IMR-90 (cell line): ENCODE measurements around the gene SS18. TPM values are rescaled to one million over a fixed set of nuclear protein-coding genes. Genes with fewer than 3 reads are reported as not detected.

Experiments used
- ATAC-seq: fragments of 200-7000 bp; cut with Tn5 transposase; 2 replicates; pipeline ENCODE4 v1.9.1; 2020; ENCODE audit warnings: low read depth, mild to moderate bottlenecking, moderate library complexity
- BruUV-seq: library from RNA; stranded (reverse); fragments of 400-500 nt; replicated peaks from 2 replicates; lab custom pipeline; 2021; lab: Mats Ljungman, UMichigan
- CTCF ChIA-PET: fragments of 300-600 bp; formaldehyde crosslinking; extraction: SDS; loops from one replicate; lab custom pipeline; 2021; ENCODE audit warnings: antibody characterized with exemption; lab: Yijun Ruan, JAX
- POLR2A ChIA-PET: fragments of 300-600 bp; sonication (Branson Sonifier 250); formaldehyde crosslinking; loops from one replicate; lab custom pipeline; 2022; ENCODE audit warnings: antibody characterized with exemption; ENCODE audit not compliant: unreplicated experiment; lab: Charles Lee
- DNase-seq: peaks from one replicate; pipeline ENCODE4 v3.0.0; 2013
- H2AFZ ChIP-seq: replicated peaks from 2 replicates; pipeline ENCODE3; 2013; ENCODE audit warnings: low read length, mild to moderate bottlenecking; ENCODE audit not compliant: poor library complexity
- H2AK5ac ChIP-seq: 2 replicates; pipeline ENCODE4 v1.6.1; 2013; ENCODE audit warnings: low read depth, low read length, inconsistent platforms
- H2AK9ac ChIP-seq: replicated peaks from 2 replicates; pipeline ENCODE3; 2013; ENCODE audit warnings: mild to moderate bottlenecking, low read depth, low read length, moderate library complexity; ENCODE audit not compliant: poor library complexity
- H2BK120ac ChIP-seq: 2 replicates; pipeline ENCODE4 v1.6.1; 2013; ENCODE audit warnings: low read depth, low read length, inconsistent platforms
- H2BK15ac ChIP-seq: 3 replicates; pipeline ENCODE4 v1.6.1; 2013; ENCODE audit warnings: low read depth, low read length, inconsistent platforms
- H2BK20ac ChIP-seq: 2 replicates; pipeline ENCODE4 v1.6.1; 2013; ENCODE audit warnings: low read depth, mild to moderate bottlenecking, inconsistent platforms, low read length, moderate library complexity
- H2BK5ac ChIP-seq: 2 replicates; pipeline ENCODE4 v1.6.1; 2013; ENCODE audit warnings: mild to moderate bottlenecking, low read depth, low read length, inconsistent platforms; ENCODE audit not compliant: poor library complexity, severe bottlenecking
- H3K14ac ChIP-seq: replicated peaks from 2 replicates; pipeline ENCODE4 v1.6.1; 2013; ENCODE audit warnings: low read depth, low read length, inconsistent platforms
- H3K18ac ChIP-seq: 2 replicates; pipeline ENCODE4 v1.6.1; 2013; ENCODE audit warnings: low read depth, low read length, control low read depth
- H3K23ac ChIP-seq: 2 replicates; pipeline ENCODE4 v1.6.1; 2013; ENCODE audit warnings: low read depth, low read length, inconsistent platforms
- H3K27ac ChIP-seq: 2 replicates; pipeline ENCODE4 v1.5.1; 2013; ENCODE audit warnings: mild to moderate bottlenecking, control low read depth, low read length; ENCODE audit not compliant: insufficient read depth
- H3K27me3 ChIP-seq: 2 replicates; pipeline ENCODE4 v1.6.1; 2013; ENCODE audit warnings: low read length; ENCODE audit not compliant: control insufficient read depth, insufficient read depth
- H3K36me3 ChIP-seq: 2 replicates; pipeline ENCODE4 v1.6.1; 2013; ENCODE audit warnings: low read length, mixed read lengths; ENCODE audit not compliant: control insufficient read depth, insufficient read depth
- H3K4ac ChIP-seq: 2 replicates; pipeline ENCODE4 v1.6.1; 2013; ENCODE audit warnings: low read depth, low read length, inconsistent platforms
- H3K4me1 ChIP-seq: 2 replicates; pipeline ENCODE4 v1.6.1; 2013; ENCODE audit warnings: low read length, mixed read lengths; ENCODE audit not compliant: control insufficient read depth, insufficient read depth
- H3K4me2 ChIP-seq: 2 replicates; pipeline ENCODE4 v1.6.1; 2013; ENCODE audit warnings: low read depth, mild to moderate bottlenecking, control low read depth, low read length, moderate library complexity
- H3K4me3 ChIP-seq: 2 replicates; pipeline ENCODE4 v1.5.1; 2013; ENCODE audit warnings: low read depth, mild to moderate bottlenecking, control low read depth, low read length, moderate library complexity; ENCODE audit not compliant: insufficient read depth
- H3K56ac ChIP-seq: 2 replicates; pipeline ENCODE4 v1.6.1; 2013; ENCODE audit warnings: low read length, inconsistent platforms; ENCODE audit not compliant: insufficient read depth; ENCODE audit errors: extremely low read depth
- H3K79me1 ChIP-seq, 2 experiments: 2 replicates each; pipeline ENCODE4 v1.6.1; 2013; ENCODE audit warnings: low read length in 2 of 2, inconsistent platforms in 1 of 2, low read depth in 1 of 2
- H3K9ac ChIP-seq: 2 replicates; pipeline ENCODE4 v1.6.1; 2013; ENCODE audit warnings: low read depth, low read length, control low read depth
- H3K9me1 ChIP-seq: 2 replicates; pipeline ENCODE4 v1.6.1; 2013; ENCODE audit warnings: low read length, inconsistent platforms; ENCODE audit not compliant: insufficient read depth
- H3K9me3 ChIP-seq: 2 replicates; pipeline ENCODE4 v1.6.1; 2013; ENCODE audit warnings: low read length; ENCODE audit not compliant: control insufficient read depth, insufficient read depth
- H4K20me1 ChIP-seq: 2 replicates; pipeline ENCODE4 v1.6.1; 2013; ENCODE audit warnings: low read length, inconsistent platforms; ENCODE audit not compliant: insufficient read depth
- H4K5ac ChIP-seq: 2 replicates; pipeline ENCODE4 v1.6.1; 2013; ENCODE audit warnings: mild to moderate bottlenecking, low read depth, low read length, control low read depth
- H4K8ac ChIP-seq, 2 experiments: 2 replicates each; pipeline ENCODE4 v1.6.1; 2013; ENCODE audit warnings: low read depth in 2 of 2, low read length in 2 of 2, control low read depth in 1 of 2, inconsistent platforms in 1 of 2
- H4K91ac ChIP-seq: 2 replicates; pipeline ENCODE4 v1.6.1; 2013; ENCODE audit warnings: low read depth, low read length, inconsistent platforms; ENCODE audit not compliant: insufficient read depth
- BHLHE40 ChIP-seq: fragments of 150-350 bp; IDR thresholded peaks from 2 replicates; pipeline ENCODE4 v1.6.1; 2016; ENCODE audit warnings: mild to moderate bottlenecking, low read depth, low read length
- CEBPB ChIP-seq: IDR thresholded peaks from 2 replicates; pipeline ENCODE4 v1.6.1; 2012; ENCODE audit warnings: low read depth, low read length, improper control_type of control experiment
- CHD1 ChIP-seq: IDR thresholded peaks from 2 replicates; pipeline ENCODE4 v1.6.1; 2012; ENCODE audit warnings: low read depth, low read length, improper control_type of control experiment
- FOS ChIP-seq: fragments of 150-350 bp; IDR thresholded peaks from 2 replicates; pipeline ENCODE4 v1.6.1; 2016; ENCODE audit warnings: low read depth, low read length
- MAFK ChIP-seq: IDR thresholded peaks from 2 replicates; pipeline ENCODE4 v1.6.1; 2012; ENCODE audit warnings: low read depth, low read length, improper control_type of control experiment
- MAZ ChIP-seq: IDR thresholded peaks from 2 replicates; pipeline ENCODE4 v1.6.1; 2012; ENCODE audit warnings: low read depth, mild to moderate bottlenecking, low read length, improper control_type of control experiment, moderate library complexity, borderline replicate concordance
- MXI1 ChIP-seq: IDR thresholded peaks from 2 replicates; pipeline ENCODE4 v1.6.1; 2012; ENCODE audit warnings: low read depth, mild to moderate bottlenecking, low read length, moderate library complexity, borderline replicate concordance
- NFE2L2 ChIP-seq: fragments of 150-350 bp; IDR thresholded peaks from 2 replicates; pipeline ENCODE4 v1.6.1; 2016; ENCODE audit warnings: low read depth, mild to moderate bottlenecking, low read length
- POLR2A ChIP-seq: IDR thresholded peaks from 2 replicates; pipeline ENCODE4 v1.6.1; 2012; ENCODE audit warnings: mild to moderate bottlenecking, low read depth, low read length
- RAD21 ChIP-seq: IDR thresholded peaks from 2 replicates; pipeline ENCODE4 v1.6.1; 2012; ENCODE audit warnings: low read length, improper control_type of control experiment
- RCOR1 ChIP-seq: IDR thresholded peaks from 2 replicates; pipeline ENCODE4 v1.6.1; 2012; ENCODE audit warnings: mild to moderate bottlenecking, low read length, improper control_type of control experiment; ENCODE audit not compliant: insufficient replicate concordance
- RFX5 ChIP-seq: IDR thresholded peaks from 2 replicates; pipeline ENCODE4 v1.8.0; 2012; ENCODE audit warnings: low read depth, mild to moderate bottlenecking, low read length, moderate library complexity
- SMC3 ChIP-seq: fragments of 150-350 bp; IDR thresholded peaks from 2 replicates; pipeline ENCODE4 v1.6.1; 2016; ENCODE audit warnings: low read depth, mild to moderate bottlenecking, antibody characterized with exemption, low read length, moderate library complexity
- WGBS, 2 experiments: methylation state at CpG; one replicate each; pipeline versions ENCODE4 v1.1.5 to v1.1.7; 2013; ENCODE audit warnings: missing lambda C conversion rate in 2 of 2; ENCODE audit not compliant: insufficient read length in 1 of 2; ENCODE audit errors: extremely low coverage in 2 of 2; 5-methylcytosine and 5-hydroxymethylcytosine counted together
- dilution Hi-C: fragments of 300-500 bp; cut with HindIII; formaldehyde crosslinking; loops from one replicate; pipeline ENCODE4 v1.14.3; 2018; ENCODE audit warnings: low sequenced_read_pairs; ENCODE audit not compliant: unreplicated experiment
- in situ Hi-C: fragments of 300-500 bp; cut with MboI; formaldehyde crosslinking; loops from 3 replicates; pipeline ENCODE4 v1.14.3; 2019; ENCODE audit warnings: low sequenced_read_pairs, inconsistent platforms, mixed read lengths
- intact Hi-C: fragments of 100-400 bp; cut with micrococcal nuclease; formaldehyde crosslinking; loops from 2 replicates; pipeline ENCODE4 v1.10.0; 2022
- polyA plus RNA-seq, 3 experiments: library from polyadenylated mRNA; depleted of rRNA; stranded (reverse); fragments of >200 nt; gene quantifications; 2 replicates each; pipeline ENCODE4 v1.2.3, GENCODE V29; 2012; ENCODE audit warnings: low replicate concordance in 1 of 3
- total RNA-seq: library from RNA; depleted of rRNA; stranded (reverse); fragments of >200 nt; gene quantifications from 2 replicates; pipeline ENCODE4 v1.2.3, GENCODE V29; 2012
- TF ChIP-seq, protein P1 (sequence below): fragments of 150-350 bp; IDR thresholded peaks from 2 replicates; pipeline ENCODE4 v1.6.1; 2016; ENCODE audit warnings: low read depth, mild to moderate bottlenecking, low read length, moderate library complexity, borderline replicate concordance
- TF ChIP-seq, protein P2 (sequence below): conservative IDR thresholded peaks from 2 replicates; pipeline ENCODE4 v1.5.1; 2012; ENCODE audit warnings: mild to moderate bottlenecking, low read depth, low read length, improper control_type of control experiment
- TF ChIP-seq, protein P3 (sequence below): fragments of 150-350 bp; IDR thresholded peaks from 2 replicates; pipeline ENCODE4 v1.6.1; 2017; ENCODE audit warnings: mild to moderate bottlenecking, antibody characterized with exemption, low read length, low read depth

Gene SS18
- total and polyA plus RNA-seq, 2 of the 4 experiments (the other 2 are of a cell fraction), result 112 to 242 TPM

DNA sequence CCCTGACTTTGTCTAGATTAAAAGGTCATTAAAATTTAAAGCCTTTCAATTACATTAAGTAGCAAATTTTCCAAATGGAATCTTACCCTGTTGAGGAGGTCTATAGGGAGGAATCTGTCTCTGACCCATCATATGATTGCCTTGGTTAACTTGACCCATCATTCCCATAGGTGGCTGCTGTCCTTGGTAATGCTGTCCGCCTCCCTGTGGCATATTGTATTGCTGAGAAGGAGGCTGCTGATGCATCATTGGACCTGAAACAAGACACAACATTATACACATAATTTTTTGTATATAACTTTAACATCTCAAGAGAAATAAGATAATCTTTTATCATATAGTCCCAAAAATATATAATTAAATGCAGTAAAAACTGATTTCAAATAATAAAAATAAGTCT lies 51.2 kb downstream of the SS18 start:
- ChIA-PET CTCF (no interaction called here), POLR2A (no interaction called here)
- TF ChIP-seq NFE2L2 (no peak), RAD21 (no peak), SMC3 (no peak), CEBPB (no peak), RFX5 (no peak), RCOR1 (no peak), FOS (no peak), BHLHE40 (no peak), POLR2A (no peak), MXI1 (no peak), MAZ (no peak), CHD1 (no peak), MAFK (no peak)
- TF ChIP-seq, protein P1, sequence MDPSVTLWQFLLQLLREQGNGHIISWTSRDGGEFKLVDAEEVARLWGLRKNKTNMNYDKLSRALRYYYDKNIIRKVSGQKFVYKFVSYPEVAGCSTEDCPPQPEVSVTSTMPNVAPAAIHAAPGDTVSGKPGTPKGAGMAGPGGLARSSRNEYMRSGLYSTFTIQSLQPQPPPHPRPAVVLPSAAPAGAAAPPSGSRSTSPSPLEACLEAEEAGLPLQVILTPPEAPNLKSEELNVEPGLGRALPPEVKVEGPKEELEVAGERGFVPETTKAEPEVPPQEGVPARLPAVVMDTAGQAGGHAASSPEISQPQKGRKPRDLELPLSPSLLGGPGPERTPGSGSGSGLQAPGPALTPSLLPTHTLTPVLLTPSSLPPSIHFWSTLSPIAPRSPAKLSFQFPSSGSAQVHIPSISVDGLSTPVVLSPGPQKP, result no peak
- TF ChIP-seq, protein P2, sequence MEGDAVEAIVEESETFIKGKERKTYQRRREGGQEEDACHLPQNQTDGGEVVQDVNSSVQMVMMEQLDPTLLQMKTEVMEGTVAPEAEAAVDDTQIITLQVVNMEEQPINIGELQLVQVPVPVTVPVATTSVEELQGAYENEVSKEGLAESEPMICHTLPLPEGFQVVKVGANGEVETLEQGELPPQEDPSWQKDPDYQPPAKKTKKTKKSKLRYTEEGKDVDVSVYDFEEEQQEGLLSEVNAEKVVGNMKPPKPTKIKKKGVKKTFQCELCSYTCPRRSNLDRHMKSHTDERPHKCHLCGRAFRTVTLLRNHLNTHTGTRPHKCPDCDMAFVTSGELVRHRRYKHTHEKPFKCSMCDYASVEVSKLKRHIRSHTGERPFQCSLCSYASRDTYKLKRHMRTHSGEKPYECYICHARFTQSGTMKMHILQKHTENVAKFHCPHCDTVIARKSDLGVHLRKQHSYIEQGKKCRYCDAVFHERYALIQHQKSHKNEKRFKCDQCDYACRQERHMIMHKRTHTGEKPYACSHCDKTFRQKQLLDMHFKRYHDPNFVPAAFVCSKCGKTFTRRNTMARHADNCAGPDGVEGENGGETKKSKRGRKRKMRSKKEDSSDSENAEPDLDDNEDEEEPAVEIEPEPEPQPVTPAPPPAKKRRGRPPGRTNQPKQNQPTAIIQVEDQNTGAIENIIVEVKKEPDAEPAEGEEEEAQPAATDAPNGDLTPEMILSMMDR, result no peak
- TF ChIP-seq, protein P3, sequence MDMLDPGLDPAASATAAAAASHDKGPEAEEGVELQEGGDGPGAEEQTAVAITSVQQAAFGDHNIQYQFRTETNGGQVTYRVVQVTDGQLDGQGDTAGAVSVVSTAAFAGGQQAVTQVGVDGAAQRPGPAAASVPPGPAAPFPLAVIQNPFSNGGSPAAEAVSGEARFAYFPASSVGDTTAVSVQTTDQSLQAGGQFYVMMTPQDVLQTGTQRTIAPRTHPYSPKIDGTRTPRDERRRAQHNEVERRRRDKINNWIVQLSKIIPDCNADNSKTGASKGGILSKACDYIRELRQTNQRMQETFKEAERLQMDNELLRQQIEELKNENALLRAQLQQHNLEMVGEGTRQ, result no peak
- Histone ChIP-seq H3K56ac (no peak overlapping the region), H3K14ac (no peak overlapping the region), H3K36me3 (peaks cover 13% of the 10 kb centered on the region), H2AK5ac (no peak overlapping the region), H4K20me1 (peaks cover 3% of the 10 kb centered on the region; the same call in 1 of the 2 replicates), H2AK9ac (no peak overlapping the region), H3K9ac (no peak overlapping the region), H3K4me1 (no peaks in the 10 kb centered on the region), H3K27ac (no peak overlapping the region), H4K91ac (no peak overlapping the region), H2BK120ac (no peak overlapping the region), H3K23ac (no peak overlapping the region), H2BK20ac (no peak overlapping the region), H3K4me2 (no peak overlapping the region), H3K27me3 (no peaks in the 10 kb centered on the region), H2BK15ac (no peak overlapping the region), H3K9me1 (no peaks in the 10 kb centered on the region), H3K4ac (no peak overlapping the region), H4K5ac (no peak overlapping the region), H3K9me3 (no peaks in the 10 kb centered on the region), H3K4me3 (no peak overlapping the region), H4K8ac (no peak overlapping the region), H2AFZ (no peak overlapping the region), H3K79me1 (peaks cover 14 to 32% of the 10 kb centered on the region in 2 experiments), H3K18ac (no peak overlapping the region), H2BK5ac (no peak overlapping the region)
- BruUV-seq, result no TSS peak
- in situ Hi-C loops (no loop called here), dilution Hi-C loops (no loop called here), intact Hi-C loops (no loop called here)
- ATAC-seq (no peak), DNase-seq (no peak)
- no CpG with 5 or more reads among the region's 1 CpG for WGBS, 2 experiments
